NCI-H774 (cell line): ENCODE measurements around the gene SOBP.

Experiments used
- DNase-seq: peaks from one replicate; lab custom pipeline; 2025; lab: John Stamatoyannopoulos, UW

SOBP gene

GRCh38 chr6:107585815-107586435 lies 96.0 kb downstream of the SOBP start:
- no peak for DNase-seq

GRCh38 chr6:107587451-107587850 lies 97.5 kb downstream of the SOBP start:
- DNase-seq, result no peak

DNA sequence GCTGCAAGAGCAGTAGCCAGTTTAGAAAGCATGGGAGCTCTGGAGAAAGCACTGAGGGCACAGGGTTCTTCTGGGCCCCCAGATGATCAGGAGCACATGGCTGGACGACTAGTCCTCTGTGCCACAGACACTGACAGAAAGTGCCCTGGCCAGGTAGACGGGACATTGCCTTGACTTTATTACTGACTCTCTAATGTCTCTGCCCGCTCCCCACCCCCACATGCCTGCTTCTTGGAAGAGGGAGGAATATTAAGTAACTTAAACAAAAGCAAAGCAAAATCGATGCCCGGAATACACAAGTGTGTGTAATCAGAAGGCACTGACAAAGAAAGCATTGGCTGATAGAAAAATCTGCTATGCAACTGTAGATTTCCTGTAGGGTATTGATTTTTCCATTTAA lies 99.3 kb downstream of the SOBP start:
- DNase-seq, result no peak

- no peak for DNase-seq
These were observed 100.0 kb downstream of the SOBP start for GRCh38 chr6:107589934-107590333.

DNA sequence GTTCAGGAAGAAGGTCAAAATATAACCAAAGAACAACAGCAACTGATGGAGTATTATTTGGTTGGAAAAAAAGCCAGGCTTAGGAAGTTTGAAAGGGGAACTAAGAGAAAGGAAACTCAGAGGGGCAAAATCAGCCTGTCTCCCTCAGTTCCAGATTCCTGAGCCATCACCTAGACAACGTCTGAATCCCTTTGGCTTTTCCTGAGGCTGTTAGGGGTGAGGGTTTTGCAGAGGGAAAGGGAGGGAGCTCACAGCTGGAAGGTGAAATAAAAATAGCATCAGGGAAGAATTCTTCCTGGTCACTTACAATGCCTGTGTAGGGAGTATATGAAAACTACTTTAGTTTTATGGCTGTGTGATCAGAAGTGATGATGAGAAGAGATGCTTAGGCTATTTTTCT lies 100.5 kb downstream of the SOBP start:
- DNase-seq, result no peak

DNA sequence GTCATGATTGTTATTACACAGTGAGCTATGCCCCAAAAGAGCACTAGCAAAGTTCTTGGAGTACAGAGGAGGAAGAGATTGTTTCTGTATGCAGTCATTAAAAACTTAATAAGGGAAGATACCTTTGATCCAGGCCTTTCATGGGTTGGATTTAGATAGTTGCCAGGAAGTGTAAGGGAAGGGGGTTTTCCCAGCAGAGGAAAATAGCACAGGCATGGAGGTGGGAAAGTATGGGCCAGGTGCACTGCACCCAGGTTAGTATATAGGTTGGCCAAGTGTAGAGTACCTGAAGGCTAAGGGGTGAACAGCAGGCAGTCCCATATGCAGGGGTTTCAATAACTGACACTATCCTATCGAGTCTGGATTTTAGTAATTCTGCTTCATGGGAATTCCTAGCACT lies 101.4 kb downstream of the SOBP start:
- no peak for DNase-seq

DNA sequence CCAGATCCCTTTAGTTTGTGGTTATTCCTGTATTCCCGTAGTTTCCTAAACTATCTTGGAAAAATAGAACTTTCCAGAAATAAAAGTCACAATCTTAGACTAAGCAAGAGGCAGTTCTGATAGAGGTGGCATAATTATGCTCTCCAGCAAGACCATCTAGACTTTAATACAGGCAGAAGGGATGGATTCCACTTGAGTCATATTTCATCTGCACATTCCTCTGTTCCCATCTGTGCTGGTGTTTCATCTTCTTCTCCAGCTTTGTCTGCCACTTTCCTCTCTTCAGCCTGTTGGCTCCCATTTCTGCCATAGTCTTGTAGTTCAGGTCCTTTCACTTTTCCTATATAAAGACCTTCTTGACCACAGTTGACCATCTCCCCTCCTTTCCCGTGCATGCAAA lies 102.9 kb downstream of the SOBP start:
- DNase-seq, result no peak

GRCh38 chr6:107594736-107595135 lies 104.8 kb downstream of the SOBP start:
- no peak for DNase-seq

DNA sequence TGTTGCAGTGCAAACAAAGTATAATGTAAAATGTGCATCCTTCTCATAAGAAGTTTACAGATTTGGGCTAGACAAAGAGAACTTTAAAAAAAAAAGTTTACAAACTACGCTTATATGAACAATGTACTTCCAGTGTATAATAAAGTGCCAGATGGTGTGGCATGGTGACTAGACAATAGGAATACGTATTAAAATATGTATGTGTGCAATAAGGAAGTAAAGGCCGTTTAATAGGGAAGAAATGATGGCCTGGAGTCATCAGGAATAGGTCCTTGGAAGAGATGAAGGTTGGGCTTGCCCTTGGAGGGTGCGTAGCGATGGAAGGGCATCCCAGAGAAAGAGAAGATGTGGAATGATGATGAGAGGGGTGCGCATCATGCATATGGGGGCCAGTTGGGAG lies 108.2 kb downstream of the SOBP start:
- DNase-seq, result no peak

DNA sequence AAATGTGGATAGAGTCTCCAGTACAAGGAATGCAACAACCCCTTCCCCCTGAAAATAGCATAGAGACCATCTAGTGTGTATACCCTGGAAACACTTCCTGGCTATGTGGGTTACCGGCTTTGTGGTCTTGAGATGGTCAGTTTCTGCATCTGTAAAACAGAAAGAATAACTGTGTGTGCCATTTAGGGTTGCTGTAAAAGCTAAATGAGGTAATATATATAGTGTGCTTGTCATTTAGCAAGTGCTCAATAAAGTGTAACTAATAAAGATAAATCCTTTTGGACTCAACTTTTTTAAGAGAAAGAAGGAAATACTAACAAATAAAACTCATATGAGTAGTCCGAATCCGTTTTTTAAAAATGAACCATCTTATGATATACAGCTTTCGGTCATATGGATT lies 109.1 kb downstream of the SOBP start:
- DNase-seq, result no peak

- DNase-seq, result no peak
These were observed 110.2 kb downstream of the SOBP start for GRCh38 chr6:107600121-107600520.

GRCh38 chr6:107600936-107601335 lies 111.0 kb downstream of the SOBP start:
- no peak for DNase-seq

GRCh38 chr6:107601406-107601805 lies 111.5 kb downstream of the SOBP start:
- no peak for DNase-seq

- DNase-seq, result no peak
These were observed 112.5 kb downstream of the SOBP start for GRCh38 chr6:107602321-107603005.

DNA sequence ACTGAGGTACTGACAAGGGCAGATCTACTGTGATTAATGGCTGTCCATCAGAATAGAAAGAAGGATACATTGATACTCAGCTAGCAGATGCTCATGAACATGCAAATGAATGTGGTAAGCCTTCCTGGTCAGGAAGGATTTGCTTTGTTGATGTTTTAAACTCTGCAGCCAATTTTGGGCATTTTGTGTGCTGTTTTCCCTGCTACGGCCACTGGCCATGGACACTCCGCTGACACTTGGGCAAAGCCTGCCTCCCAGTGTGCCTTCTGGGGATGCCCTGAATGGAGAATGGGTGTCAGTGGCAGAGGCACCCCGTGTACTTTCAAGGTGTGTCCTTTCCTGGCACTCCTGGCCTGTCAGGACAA lies 113.1 kb downstream of the SOBP start:
- DNase-seq, result no peak

DNA sequence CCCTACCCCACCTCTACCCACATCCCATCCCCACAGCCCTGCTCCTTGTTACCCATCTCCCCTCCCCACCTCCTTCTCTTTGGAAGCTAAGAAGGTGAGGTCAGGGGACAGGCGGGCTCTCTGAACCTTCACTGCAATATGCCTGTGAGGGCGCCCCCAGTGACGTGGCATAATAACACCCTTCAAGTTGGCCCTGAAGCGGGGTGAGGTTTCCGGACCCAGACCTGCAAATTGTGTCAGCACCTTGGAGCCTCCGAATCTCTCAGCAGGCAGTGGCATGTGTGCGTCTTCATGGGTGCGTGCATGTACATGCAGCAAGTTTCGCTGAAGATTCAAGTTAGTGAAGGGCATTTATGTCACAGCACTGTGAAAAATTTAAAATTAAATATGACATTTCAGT lies 114.6 kb downstream of the SOBP start:
- no peak for DNase-seq

- DNase-seq, result no peak
These were observed 116.5 kb downstream of the SOBP start for GRCh38 chr6:107606407-107606806.

DNA sequence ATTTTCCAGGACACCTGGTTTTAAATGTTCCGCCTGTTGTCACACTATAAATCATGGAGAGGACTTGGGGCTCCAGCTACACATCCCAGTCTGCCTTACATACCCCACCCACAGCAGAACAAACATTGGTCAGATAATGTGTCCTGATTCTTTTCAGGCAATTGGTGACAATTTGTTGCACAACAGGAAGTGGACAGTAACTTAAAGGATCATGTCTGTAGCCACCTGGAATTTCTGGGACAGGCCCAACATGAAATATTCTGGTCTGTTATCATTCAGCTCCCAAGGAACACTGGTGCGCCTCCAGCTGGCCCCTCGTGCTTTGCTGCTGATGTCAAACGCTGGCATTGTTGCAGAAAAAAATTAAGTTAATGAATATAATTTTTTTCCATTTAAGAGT lies 117.2 kb downstream of the SOBP start:
- no peak for DNase-seq

DNA sequence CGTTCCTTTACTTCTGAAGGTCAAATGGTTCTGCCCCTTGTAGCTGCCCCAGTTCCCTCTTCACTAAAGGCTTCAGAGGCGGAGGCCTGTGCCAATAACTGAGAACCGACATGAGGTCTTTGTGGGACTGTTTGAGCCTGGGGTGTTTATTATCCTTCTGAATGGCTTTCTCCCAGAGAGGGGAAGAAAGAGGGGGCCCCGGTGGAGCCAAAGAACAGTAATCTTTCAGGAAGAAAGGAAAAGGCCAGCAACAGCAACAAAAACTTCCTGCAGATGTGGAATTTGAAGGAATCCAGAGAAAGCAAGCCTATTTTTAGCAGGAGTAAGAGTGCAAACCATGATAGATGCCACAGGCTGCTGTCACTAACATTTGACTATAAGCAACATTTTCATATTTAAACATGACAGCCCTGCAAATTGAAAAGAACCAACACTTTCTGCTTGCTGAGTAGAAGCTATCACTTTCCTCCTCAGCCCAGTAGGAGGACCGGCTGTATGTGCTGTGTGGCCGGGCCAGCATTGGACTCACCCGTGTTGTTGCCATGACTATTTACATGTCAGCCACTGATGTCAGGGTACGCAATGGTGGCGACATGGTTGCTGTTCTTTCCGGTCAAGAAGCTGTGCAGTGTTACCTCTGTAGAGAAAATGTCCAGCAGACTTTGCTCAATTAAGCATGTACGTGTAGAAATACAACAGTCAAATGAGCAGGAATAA lies 121.3 kb downstream of the SOBP start:
- DNase-seq, result no peak

DNA sequence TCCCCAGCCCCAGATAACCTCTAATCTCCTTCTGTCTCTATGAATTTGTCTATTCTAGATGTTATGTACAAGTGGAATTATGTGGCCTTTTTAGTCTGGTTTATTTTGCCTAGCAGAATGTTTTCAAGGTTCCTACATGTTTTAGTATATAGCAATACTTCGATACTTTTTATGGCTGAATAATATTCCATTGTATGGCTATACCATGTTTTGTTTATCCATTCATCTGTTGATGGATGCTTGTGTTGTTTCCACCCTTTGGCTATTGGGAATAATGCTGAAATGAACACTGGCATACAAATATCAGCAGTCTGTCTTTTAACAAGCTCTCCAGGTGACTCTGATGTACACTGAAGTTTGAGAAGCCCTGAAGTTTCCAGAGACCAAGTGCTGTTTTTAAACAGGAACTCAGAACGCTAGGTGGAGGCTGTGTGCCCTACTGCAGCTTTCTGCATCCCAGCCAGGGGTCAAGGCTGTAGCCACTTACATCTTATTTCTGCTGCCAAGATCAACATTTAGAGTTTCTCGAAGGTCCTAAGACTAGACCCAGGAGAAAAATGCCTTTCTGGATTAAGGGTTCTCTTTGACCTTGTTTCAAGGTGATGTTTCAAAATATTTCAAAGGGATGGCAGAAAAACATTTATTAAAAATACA lies 123.0 kb downstream of the SOBP start:
- DNase-seq, result no peak

- no peak for DNase-seq
These were observed 123.9 kb downstream of the SOBP start for GRCh38 chr6:107613651-107614379.

GRCh38 chr6:107614828-107615227 lies 124.9 kb downstream of the SOBP start:
- DNase-seq, result no peak
